Heart left ventricle (tissue), 13 donors: Measurements from ENCODE around the gene BMERB1.

Experiments
- CTCF ChIP-seq, 12 donors: fragments of 200-600 bp; sonication (generic) in 4 of 12; IDR thresholded peaks; one replicate each; pipeline versions ENCODE4 v1.5.0 to v1.8.0; 2018 to 2022; ENCODE audit warnings: antibody characterized with exemption in 12 of 12, mild to moderate bottlenecking in 5 of 12
- POLR2A ChIP-seq, 2 donors: fragments of 450-650 bp; IDR thresholded peaks; one replicate each; pipeline ENCODE4 v1.6.1; 2017; ENCODE audit warnings: antibody characterized with exemption in 2 of 2, mild to moderate bottlenecking in 2 of 2, moderate library complexity in 2 of 2
- donor health status: ischemic (EF 13 %, LVEDD 7.1; RV severe dilation, severe dysfunction).
- donor health status: DM: no; HTN: yes; CAD: no.
- donor health status: DM: no; HTN: no; CAD: no.
- donor health status: ischemic (EF 25% LVEDD 6.9; RV normal size, moderate dysfunction).
- donor health status: ischemic (EF 25% LVEDD 5.7; RV mildly dilated, moderate dysfunction).
- donor health status: ischemic (EF 35%, LVEDD 5.7; RV mildly dilated, moderate dysfunction).
- donor health status: nonischemic (EF 11% LVEDD 7.7; RV severe dilation, severe dysfunction).
- donor health status: DM: yes; HTN: yes; CAD: no.
- donor health status: PGD.
- donor health status: ischemic (EF 29% LVEDD 5.4; RV normal size, mild dysfunction).
- donor health status: nonischemic (EF 23%, LVEDD 6.1; RV moderate dilation, normal function).

- TF ChIP-seq CTCF (IDR thresholded peaks at IDR 0.05) (no peak), POLR2A (IDR thresholded peaks at IDR 0.05) (no peak)
These were observed 53.2 kb downstream of the BMERB1 start for GRCh38 chr16:15487336-15488284.
